Gastroesophageal sphincter (tissue), 3 donors: ENCODE data around the gene EVC2.

Experiments
- EP300 ChIP-seq: sonication (generic); formaldehyde crosslinking; IDR thresholded peaks from one replicate; pipeline ENCODE4 v1.6.1; 2017; ENCODE audit warnings: antibody characterized with exemption, mild to moderate bottlenecking
- POLR2A ChIP-seq, 2 donors: fragments of 450-650 bp; IDR thresholded peaks; one replicate each; pipeline ENCODE4 v1.6.1; 2017; ENCODE audit warnings: antibody characterized with exemption in 2 of 2, mild to moderate bottlenecking in 2 of 2, moderate library complexity in 1 of 2
- POLR2AphosphoS5 ChIP-seq: sonication (generic); formaldehyde crosslinking; IDR thresholded peaks from one replicate; pipeline ENCODE4 v1.6.1; 2017; ENCODE audit warnings: antibody characterized with exemption
- TF ChIP-seq, protein P1 (sequence below), 4 experiments: fragments of 200-600 bp in 2 of 4; fragments of 450-650 bp in 2 of 4; sonication (generic) in 1 of 4; IDR thresholded peaks; one replicate each; pipeline ENCODE4 v1.5.1; 2017 to 2019; ENCODE audit warnings: antibody characterized with exemption in 4 of 4, mild to moderate bottlenecking in 2 of 4, moderate library complexity in 2 of 4

DNA sequence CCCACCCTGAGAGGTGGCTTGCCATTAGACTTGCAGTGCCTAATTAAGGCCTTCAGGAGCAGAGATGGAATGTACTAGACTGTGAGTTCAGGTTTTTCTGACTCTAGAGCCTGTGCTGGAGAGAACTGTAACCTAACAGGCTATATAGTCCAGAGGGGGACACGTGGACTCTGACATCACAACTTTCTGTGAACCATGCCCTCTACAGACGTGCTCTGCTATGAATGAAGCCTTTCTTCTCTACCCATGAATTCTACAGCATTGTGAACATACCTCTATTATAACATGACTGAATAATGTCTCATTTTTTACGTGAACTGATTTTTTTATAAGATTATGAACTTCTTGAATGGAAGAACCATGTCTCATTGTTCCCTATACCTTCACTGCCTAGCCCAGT is 68.8 kb downstream of the EVC2 start:
- TF ChIP-seq POLR2A (IDR thresholded peaks at IDR 0.05): no peak
- TF ChIP-seq, protein P1, sequence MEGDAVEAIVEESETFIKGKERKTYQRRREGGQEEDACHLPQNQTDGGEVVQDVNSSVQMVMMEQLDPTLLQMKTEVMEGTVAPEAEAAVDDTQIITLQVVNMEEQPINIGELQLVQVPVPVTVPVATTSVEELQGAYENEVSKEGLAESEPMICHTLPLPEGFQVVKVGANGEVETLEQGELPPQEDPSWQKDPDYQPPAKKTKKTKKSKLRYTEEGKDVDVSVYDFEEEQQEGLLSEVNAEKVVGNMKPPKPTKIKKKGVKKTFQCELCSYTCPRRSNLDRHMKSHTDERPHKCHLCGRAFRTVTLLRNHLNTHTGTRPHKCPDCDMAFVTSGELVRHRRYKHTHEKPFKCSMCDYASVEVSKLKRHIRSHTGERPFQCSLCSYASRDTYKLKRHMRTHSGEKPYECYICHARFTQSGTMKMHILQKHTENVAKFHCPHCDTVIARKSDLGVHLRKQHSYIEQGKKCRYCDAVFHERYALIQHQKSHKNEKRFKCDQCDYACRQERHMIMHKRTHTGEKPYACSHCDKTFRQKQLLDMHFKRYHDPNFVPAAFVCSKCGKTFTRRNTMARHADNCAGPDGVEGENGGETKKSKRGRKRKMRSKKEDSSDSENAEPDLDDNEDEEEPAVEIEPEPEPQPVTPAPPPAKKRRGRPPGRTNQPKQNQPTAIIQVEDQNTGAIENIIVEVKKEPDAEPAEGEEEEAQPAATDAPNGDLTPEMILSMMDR (IDR thresholded peaks at IDR 0.05): no peak
- TF ChIP-seq POLR2AphosphoS5: no peak
- no peak for TF ChIP-seq EP300
